MM.1S (cell line): ENCODE data around the gene FGD1.

Experiments used
- DNase-seq: peaks from one replicate; pipeline ENCODE4 v3.0.0-alpha.2; 2015
- H2AFZ ChIP-seq: fragments of 300-600 bp; sonication (generic); 2 replicates; pipeline ENCODE4 v1.6.0; 2016; ENCODE audit warnings: antibody characterized with exemption, low read length
- H3F3A ChIP-seq: fragments of 300-600 bp; sonication (generic); 2 replicates; pipeline ENCODE4 v1.6.1; 2016; ENCODE audit warnings: mild to moderate bottlenecking, antibody characterized with exemption, low read length, moderate library complexity, mixed read lengths; ENCODE audit not compliant: insufficient read depth
- H3K27ac ChIP-seq: fragments of 300-600 bp; sonication (generic); 2 replicates; pipeline ENCODE4 v1.5.1; 2016; ENCODE audit warnings: mild to moderate bottlenecking, low read length
- H3K27me3 ChIP-seq: fragments of 300-600 bp; sonication (generic); replicated peaks from 2 replicates; pipeline ENCODE4 v1.6.0; 2016; ENCODE audit warnings: low read length; ENCODE audit not compliant: insufficient read depth
- H3K36me3 ChIP-seq: fragments of 300-600 bp; sonication (generic); replicated peaks from 2 replicates; pipeline ENCODE4 v1.6.1; 2016; ENCODE audit warnings: mild to moderate bottlenecking, low read length, mixed read lengths; ENCODE audit not compliant: insufficient read depth
- H3K4me1 ChIP-seq: fragments of 300-600 bp; sonication (generic); 2 replicates; pipeline ENCODE4 v1.6.1; 2016; ENCODE audit warnings: low read length, mixed read lengths
- H3K4me2 ChIP-seq: fragments of 300-600 bp; sonication (generic); 2 replicates; pipeline ENCODE4 v1.6.0; 2016; ENCODE audit warnings: low read depth, low read length
- H3K4me3 ChIP-seq: fragments of 300-600 bp; sonication (generic); 2 replicates; pipeline ENCODE4 v1.5.1; 2016; ENCODE audit warnings: low read length, mixed read lengths
- H3K79me2 ChIP-seq: fragments of 300-600 bp; sonication (generic); 2 replicates; pipeline ENCODE4 v1.6.1; 2016; ENCODE audit warnings: mixed run types, low read length, mixed read lengths
- H3K9ac ChIP-seq: fragments of 300-600 bp; sonication (generic); 2 replicates; pipeline ENCODE4 v1.6.1; 2016; ENCODE audit warnings: low read length, mixed read lengths
- H3K9me2 ChIP-seq: fragments of 300-600 bp; sonication (generic); replicated peaks from 2 replicates; pipeline ENCODE4 v1.6.1; 2016; ENCODE audit warnings: mild to moderate bottlenecking, low read length, mixed read lengths; ENCODE audit not compliant: insufficient read depth
- H3K9me3 ChIP-seq: fragments of 300-600 bp; sonication (generic); replicated peaks from 2 replicates; pipeline ENCODE4 v1.6.1; 2016; ENCODE audit warnings: mild to moderate bottlenecking, low read length, mixed read lengths; ENCODE audit not compliant: insufficient read depth
- H4K20me1 ChIP-seq: fragments of 300-600 bp; sonication (generic); 2 replicates; pipeline ENCODE4 v1.6.1; 2016; ENCODE audit warnings: mild to moderate bottlenecking, low read length, moderate library complexity, mixed read lengths; ENCODE audit not compliant: insufficient read depth
- CTCF ChIP-seq: fragments of 300-600 bp; sonication (generic); IDR thresholded peaks from 2 replicates; pipeline ENCODE4 v1.5.1; 2016; ENCODE audit warnings: antibody characterized with exemption, low read length, mixed read lengths
- EZH2 ChIP-seq: fragments of 300-600 bp; sonication (generic); optimal IDR thresholded peaks from 2 replicates; pipeline ENCODE3; 2017; ENCODE audit warnings: low read depth, mild to moderate bottlenecking, antibody characterized with exemption, low read length, mixed read lengths
- EZH2phosphoT487 ChIP-seq: fragments of 300-600 bp; sonication (generic); IDR thresholded peaks from 2 replicates; pipeline ENCODE4 v1.6.1; 2018; ENCODE audit warnings: antibody characterized with exemption, low read length

FGD1 gene

DNA sequence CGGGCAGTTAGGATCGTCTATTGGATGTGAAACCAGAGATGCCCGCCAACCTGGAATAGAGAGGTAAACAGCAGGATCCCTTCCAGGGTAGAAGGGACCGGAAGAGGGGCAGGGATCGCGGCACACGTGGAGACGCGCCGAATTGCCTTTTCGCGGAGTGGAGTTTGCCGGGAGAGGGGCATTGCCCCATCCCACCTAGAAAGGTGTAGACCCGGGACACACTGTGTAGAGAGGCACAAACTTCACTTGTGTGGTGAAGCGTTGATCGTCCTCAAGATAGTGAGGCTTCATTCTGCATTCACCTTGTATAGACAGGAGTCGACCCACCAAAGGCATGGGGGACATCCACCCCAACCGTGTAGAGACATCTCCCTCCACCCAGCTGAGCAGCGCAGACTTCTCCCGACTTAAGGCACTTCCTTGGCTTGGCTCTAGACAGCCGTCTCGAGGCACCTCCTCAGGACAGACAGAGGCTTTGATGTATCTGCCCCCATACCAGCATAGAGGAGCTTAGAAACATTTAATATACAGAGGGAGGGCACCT is 34.4 kb upstream of the FGD1 start:
- TF ChIP-seq EZH2phosphoT487 (no peak), EZH2 (no peak), CTCF (no peak)
- Histone ChIP-seq H3K79me2 (peaks cover 47% of the 10 kb centered on the region), H3K36me3 (no peaks in the 10 kb centered on the region), H3K27ac (peak overlapping the region; percentile 53; the same call in 1 of the 2 replicates), H2AFZ (peak overlapping the region; percentile 75), H3K9me2 (no peaks in the 10 kb centered on the region), H3F3A (no peaks in the 10 kb centered on the region), H3K4me3 (peak overlapping the region; percentile 83), H4K20me1 (no peaks in the 10 kb centered on the region), H3K4me1 (peaks cover 5% of the 10 kb centered on the region; the same call in 1 of the 2 replicates), H3K9me3 (no peaks in the 10 kb centered on the region), H3K4me2 (peak overlapping the region; percentile 77), H3K9ac (peak overlapping the region; percentile 89), H3K27me3 (no peaks in the 10 kb centered on the region)
- peak; percentile 7 for DNase-seq

- peak; percentile 83 for DNase-seq
- H2AFZ ChIP-seq: peak within 1 kb of the TSS; percentile 75
- no peak for TF ChIP-seq CTCF
- TF ChIP-seq EZH2phosphoT487: no peak
- TF ChIP-seq EZH2: no peak
These were observed 33.7 kb upstream of the FGD1 start, which contains the start of gene GNL3L for GRCh38 chrX:54529552-54530356. Gene GNL3L (plus strand): TSS chrX:54530219. CDS start chrX:54532567, 2,348 bp downstream.

GRCh38 chrX:54529151-54529550 is 33.1 kb upstream of the FGD1 start:
- H3K27me3 ChIP-seq: no peaks in the 10 kb centered on the region
- DNase-seq: no peak
- H3K4me1 ChIP-seq: peaks cover 5% of the 10 kb centered on the region; the same call in 1 of the 2 replicates
- TF ChIP-seq EZH2phosphoT487: no peak
- no peak for TF ChIP-seq EZH2
- TF ChIP-seq CTCF: no peak
- H3K4me3 ChIP-seq: peak overlapping the region; percentile 67; the same call in 1 of the 2 replicates
- no peaks in the 10 kb centered on the region for H3K9me2 ChIP-seq
- H3K79me2 ChIP-seq: peaks cover 38% of the 10 kb centered on the region
- H3K36me3 ChIP-seq: no peaks in the 10 kb centered on the region
- H2AFZ ChIP-seq: peak overlapping the region; percentile 54
- H3K9ac ChIP-seq: no peak overlapping the region
- no peaks in the 10 kb centered on the region for H3K9me3 ChIP-seq
- H3K27ac ChIP-seq: no peak overlapping the region
- H4K20me1 ChIP-seq: no peaks in the 10 kb centered on the region
- H3K4me2 ChIP-seq: peak overlapping the region; percentile 61; the same call in 1 of the 2 replicates
- H3F3A ChIP-seq: no peaks in the 10 kb centered on the region

More at GRCh38 chrX:54529552-54530356, 33.7 kb upstream of the FGD1 start, which contains the start of gene GNL3L:
- Histone ChIP-seq H3K27me3 (no peaks in the 10 kb centered on the region), H3K4me3 (peak within 1 kb of the TSS; percentile 83), H3K9ac (peak within 1 kb of the TSS; percentile 89), H3F3A (no peaks in the 10 kb centered on the region), H3K27ac (peak within 1 kb of the TSS; percentile 58; the same call in 1 of the 2 replicates), H3K79me2 (peaks cover 44% of the 10 kb centered on the region), H4K20me1 (no peaks in the 10 kb centered on the region), H3K4me2 (peak within 1 kb of the TSS; percentile 77), H3K9me2 (no peaks in the 10 kb centered on the region), H3K9me3 (no peaks in the 10 kb centered on the region), H3K4me1 (peaks cover 5% of the 10 kb centered on the region; the same call in 1 of the 2 replicates), H3K36me3 (no peaks in the 10 kb centered on the region)
